GM19372 (cell line): Measurements from ENCODE around the gene ATP11A.

Source experiments
- ATAC-seq: cut with Tn5 transposase; IDR thresholded peaks from one replicate; pipeline ENCODE4 v1.9.1; 2021; ENCODE audit warnings: mild to moderate bottlenecking, low read depth, moderate library complexity; ENCODE audit not compliant: unreplicated experiment

Gene ATP11A

GRCh38 chr13:112896736-112897602, 207.1 kb downstream of the ATP11A start:
- no peak for ATAC-seq

- no peak for ATAC-seq
Measured at GRCh38 chr13:112897603-112897955, 207.7 kb downstream of the ATP11A start.

- ATAC-seq: no peak
Measured at GRCh38 chr13:112897956-112898620, 208.2 kb downstream of the ATP11A start.

GRCh38 chr13:112898621-112899280, 208.9 kb downstream of the ATP11A start:
- ATAC-seq: no peak

DNA sequence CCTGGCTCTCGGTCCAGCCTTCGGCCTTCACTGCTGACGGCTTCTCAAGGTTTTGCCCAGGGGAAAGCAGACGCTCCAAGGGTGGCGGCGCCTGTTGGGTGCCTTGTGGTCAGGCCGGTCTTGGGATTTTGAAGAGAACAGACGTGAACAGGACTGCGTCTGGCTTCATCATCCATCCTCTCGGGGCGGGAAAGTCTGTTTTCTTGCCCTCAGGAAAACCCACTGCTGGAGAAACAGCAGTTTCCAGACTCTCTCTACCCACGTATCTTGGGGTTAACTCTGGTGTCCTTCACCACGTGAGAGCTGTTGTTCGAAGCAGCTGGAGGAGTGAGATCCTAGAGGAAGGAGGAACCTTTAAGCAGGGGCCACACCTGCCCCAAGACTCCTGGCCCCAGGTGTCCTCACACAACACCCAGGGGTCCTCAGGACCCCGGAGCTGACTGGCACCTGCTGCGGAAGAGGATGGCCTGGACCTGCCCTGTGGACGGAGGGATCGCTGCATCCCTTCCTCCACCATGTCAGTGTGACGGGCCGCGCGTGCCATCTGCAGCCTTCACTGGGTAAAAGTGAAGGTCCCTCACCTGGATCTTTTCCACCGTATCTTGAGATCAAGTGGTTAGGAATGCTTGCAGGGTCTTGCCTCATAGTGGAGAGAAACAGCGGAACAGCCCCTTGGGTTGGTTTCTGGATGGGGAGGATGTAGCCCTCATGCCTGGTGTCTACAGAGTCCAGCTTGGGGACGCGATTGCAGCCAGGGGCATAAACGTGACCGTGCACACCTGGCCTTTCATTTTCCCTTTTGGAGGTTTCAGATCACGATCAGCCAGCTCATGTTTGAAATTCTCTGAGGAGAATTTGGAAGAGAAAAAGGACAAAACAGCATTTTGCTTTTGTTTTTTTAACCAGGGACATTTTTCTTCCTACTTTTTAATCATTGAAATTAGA, 209.7 kb downstream of the ATP11A start:
- no peak for ATAC-seq

DNA sequence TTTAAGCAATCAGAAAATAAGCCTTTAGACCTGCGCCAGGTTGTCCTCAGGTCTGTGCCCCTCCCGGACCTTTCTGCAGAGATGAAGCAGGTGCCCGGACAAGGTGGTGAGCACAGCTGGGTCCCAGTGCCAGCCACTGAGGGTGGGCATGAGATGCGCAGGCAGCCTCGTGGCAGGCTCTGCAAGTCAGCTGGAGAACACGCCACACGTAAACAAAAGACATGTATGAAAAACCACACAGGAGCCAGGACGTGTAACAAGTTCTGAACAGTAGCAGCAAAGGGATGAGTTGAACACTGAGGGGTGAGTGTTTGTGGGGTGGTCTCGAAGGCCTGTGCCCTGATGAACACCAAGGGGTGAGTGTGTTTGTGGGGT, 210.4 kb downstream of the ATP11A start:
- ATAC-seq: no peak

DNA sequence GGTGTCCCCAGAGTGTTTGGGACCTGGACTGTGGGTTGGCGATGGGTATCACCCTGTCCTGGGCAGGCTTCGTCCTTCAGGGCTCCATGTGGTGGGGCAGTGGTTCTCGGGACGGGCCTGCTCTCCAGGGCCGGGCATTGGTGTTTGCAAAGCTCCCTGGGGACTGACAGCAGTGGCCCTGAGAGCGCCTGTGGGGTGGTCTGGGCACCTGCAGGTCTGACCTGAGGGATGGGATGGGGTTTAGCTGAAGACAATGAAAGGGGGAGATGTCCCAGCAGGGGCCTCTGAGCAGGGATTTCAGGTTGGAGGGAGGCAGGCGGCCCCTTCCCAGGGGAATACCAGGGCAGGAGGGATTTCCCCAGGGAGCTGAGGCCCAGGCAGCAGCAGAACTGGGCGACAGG, 210.9 kb downstream of the ATP11A start:
- no peak for ATAC-seq

- no peak for ATAC-seq
Measured at GRCh38 chr13:112902101-112902651, 212.3 kb downstream of the ATP11A start.

GRCh38 chr13:112902669-112903068, 212.8 kb downstream of the ATP11A start:
- ATAC-seq: no peak

DNA sequence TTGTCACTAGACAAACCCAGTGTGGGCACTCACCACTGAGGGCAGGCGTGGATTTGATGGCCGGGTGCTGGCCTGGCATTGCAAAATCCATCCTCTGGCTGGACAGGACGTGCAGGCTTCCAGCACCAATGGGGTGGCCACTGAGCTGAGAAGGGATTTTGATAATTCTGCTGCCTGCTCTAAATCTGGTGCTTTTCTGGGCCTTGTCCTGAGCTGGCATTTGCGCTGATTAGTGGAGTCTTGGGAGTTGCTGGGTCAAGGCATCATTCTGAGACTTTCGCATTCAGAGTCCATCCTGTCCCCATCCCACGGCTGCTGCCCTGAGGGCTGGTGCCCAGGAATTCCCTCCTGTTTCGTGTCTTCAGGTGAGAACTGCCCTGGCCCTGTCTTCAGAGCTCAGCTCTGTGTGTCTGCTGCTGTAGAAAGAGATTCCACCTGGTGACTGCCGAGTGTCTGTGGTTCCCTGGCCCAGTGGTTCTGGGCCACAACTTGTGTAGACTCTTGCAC, 213.3 kb downstream of the ATP11A start:
- ATAC-seq: no peak

DNA sequence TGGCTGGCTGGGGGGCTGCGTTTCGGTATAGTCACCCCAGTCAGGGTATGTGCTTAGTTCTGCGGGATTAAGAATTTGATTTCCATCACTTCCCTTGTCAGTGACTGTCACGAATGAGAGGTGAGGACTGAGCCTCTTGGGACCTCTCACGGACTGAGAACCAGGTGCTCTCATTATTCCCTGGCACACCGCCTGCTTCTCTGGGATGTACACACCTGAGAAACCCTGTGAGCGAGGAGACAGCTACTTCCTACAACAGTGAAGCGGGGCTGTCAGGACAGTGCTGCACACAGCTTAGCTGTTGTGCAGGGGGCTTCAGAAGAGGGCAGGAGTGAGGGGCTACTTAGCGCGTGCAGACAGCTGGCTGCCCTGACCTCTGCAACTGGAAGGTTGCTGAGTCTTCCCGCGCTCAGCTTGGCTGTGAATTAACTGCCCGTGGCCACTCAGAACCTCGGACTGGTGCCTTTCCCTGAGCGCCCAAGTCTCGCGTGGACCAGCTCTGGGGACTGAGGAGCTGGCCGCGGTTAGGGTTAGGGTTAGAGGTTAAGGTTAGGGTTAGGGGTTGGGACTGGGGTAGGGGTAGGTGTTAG, 213.9 kb downstream of the ATP11A start:
- ATAC-seq: no peak

GRCh38 chr13:112904436-112904960, 214.7 kb downstream of the ATP11A start:
- ATAC-seq: no peak

- no peak for ATAC-seq
Measured at GRCh38 chr13:112905086-112905485, 215.2 kb downstream of the ATP11A start.

DNA sequence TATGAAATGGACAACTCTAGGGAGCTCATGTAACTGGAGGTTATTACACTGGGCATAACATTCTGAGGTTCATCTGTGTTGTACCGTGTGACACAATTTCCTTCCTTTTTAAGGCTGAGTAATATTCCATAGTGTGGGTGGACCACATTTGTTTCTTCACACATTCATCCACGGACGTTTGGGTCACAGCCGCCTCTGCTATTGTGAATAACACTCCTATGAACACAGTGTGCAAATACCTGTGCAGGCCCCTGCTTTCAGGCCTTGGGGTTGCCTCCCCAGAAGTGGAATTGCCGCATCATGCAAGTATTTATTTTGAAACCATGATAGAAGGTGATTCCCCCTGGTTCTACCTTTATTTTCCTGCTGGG, 215.8 kb downstream of the ATP11A start:
- ATAC-seq: no peak

GRCh38 chr13:112905990-112906641, 216.3 kb downstream of the ATP11A start:
- no peak for ATAC-seq

- no peak for ATAC-seq
Measured at GRCh38 chr13:112907286-112907685, 217.4 kb downstream of the ATP11A start.

GRCh38 chr13:112907871-112908331, 218.1 kb downstream of the ATP11A start:
- ATAC-seq: no peak

GRCh38 chr13:112908342-112908741, 218.5 kb downstream of the ATP11A start:
- ATAC-seq: no peak

- ATAC-seq: no peak
Measured at GRCh38 chr13:112910016-112910415, 220.2 kb downstream of the ATP11A start.
